ENCODE measurements around the gene CRYBB3.
A peak's percentile ranks its signal among the peaks of the same experiment; 100 is the strongest.

Gene CRYBB3

DNA sequence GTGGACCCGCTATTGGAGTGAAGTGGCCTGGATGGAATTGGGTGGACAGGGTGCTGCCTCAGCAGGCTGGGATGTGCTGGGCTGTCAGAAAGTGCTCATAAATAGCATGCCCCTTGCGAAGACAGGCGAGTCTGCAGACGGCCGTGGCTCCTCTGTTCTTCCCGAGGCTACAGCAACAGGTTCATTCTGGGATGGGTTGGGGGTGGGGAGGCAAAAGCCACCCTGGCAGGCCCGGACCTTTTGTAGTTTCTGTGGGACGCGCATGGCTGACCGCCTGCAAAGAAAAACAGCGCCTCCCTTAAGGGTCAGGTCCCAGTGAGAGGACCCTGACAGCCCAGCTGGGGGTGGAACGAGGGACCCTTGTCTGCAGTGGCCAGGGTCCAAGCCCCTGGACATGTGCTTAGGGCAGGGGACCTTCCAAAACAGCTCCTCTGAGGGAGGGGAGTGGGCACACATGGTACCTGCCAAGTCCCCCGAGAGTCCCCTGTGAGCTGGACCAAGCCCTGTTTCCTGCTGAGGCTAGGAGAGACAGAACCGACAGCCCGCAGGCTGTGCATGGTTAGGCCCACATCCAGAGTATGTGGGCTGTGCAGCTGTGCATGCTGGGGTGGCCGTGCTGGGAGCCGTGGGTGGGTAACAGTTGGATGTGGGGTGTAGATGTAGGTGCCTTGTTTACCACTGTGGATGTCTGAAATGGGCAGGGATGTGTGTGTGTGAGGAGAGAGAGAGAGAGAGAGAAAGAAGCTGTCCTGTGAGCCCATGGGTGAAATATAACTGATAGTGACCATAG is at the start of gene CRYBB3:
Gene CRYBB3, plus strand, starts transcription at position 128 of the 790 bp plus-strand sequence. CDS start 1,539 bp downstream, outside the sequence.
- no peak for DNase-seq

- DNase-seq = peak; percentile 87
Observed at GRCh38 chr22:25153961-25154666, 45.5 kb upstream of the CRYBB3 start.

- no peak for DNase-seq
Observed at GRCh38 chr22:25154667-25154999, 45.0 kb upstream of the CRYBB3 start.

GRCh38 chr22:25156736-25157135 is 42.9 kb upstream of the CRYBB3 start:
- no peak for DNase-seq

DNA sequence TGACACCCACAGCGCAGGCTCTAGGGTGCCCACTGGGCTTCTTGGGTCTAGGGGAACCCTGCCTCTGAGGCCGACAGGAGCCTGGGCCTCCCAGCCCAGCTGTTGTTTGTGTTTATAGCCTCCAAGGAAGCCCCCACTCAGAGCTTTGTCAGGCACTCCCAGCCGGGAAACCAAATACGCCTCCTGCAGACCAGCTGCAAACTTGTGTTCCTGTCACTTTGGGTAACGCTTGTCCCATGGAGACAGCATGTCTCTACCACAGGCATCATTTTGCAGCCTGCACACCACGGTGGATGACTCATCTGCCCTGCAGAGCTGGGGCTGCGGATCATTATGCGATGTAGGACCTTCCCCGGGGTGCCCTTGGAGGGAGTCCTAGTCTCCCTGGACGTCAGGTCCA is 40.6 kb upstream of the CRYBB3 start:
- no peak for DNase-seq

- DNase-seq = no peak
Observed at GRCh38 chr22:25160120-25160996, 39.3 kb upstream of the CRYBB3 start.

DNA sequence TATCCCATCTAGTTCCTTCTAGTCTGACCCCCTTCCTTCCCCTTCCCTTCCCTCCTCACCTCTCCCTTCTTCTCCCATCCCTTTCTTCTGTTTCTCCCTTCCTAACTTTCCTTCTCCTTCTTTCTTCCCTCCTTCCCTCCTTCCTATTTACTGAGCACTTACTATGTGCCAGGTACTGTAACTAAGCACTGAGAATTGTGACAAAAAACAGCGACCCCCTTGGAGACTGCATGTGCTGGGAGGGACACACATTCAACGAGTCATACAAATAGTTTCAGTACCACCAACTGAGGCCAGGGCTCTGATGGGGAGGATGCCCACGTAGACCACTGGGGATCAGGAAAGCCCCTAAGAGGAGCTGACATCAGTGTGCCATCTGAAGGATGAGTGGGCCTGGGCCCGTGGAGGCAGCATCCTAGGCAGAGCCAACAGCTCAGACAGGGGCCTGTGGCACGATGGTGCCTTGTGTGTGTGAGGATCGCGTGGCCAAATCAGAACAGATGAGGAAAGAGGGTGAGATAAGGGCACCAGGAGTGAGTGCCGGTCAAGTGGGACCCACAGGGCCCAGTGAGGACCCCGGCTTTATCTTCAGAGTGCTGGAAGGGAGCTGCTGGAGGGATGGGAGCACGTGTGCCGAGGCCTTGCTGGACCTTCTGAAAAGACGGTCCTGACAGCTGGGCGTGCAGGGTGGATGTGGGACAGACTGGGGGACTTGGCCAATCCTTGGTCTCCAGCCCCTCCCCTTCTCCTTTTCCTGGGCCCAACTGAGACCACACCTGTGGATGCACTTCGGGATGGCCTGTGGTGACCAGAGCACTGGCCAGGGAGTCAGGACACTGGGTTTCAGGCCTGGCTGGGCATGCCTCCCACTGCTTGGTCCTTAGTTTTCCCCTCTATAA is 38.4 kb upstream of the CRYBB3 start:
- no peak for DNase-seq

DNA sequence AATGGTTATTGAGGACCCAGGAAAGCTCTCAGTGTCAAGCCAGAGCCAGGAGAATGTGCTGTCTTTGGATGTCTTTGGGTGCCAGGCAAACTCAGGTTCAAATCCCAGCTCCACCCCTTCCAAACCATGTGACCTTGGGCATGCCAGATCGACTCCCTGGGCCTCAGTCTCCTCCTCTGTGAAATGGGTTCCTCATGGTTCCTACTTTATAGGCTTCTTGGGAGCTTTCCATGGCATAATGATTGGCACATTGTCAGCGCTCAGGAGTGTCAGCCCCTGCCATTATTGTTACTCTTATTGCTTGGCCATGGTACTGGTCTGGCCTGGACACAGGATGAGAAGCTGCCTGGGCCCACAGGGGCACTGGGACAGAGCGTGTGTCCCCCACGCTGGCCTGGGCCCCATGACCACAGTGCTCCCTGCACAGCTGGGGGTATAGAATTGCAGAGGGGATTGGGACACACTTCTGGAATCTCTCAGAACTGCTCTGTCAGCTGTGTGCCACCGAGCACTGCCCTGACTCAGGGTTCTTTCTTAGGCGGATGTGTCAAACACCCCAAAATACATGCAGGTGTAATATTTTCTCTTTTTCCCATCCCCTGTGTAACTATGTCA is 37.6 kb upstream of the CRYBB3 start:
- no peak for DNase-seq

GRCh38 chr22:25162561-25162960 is 37.1 kb upstream of the CRYBB3 start:
- no peak for DNase-seq

DNA sequence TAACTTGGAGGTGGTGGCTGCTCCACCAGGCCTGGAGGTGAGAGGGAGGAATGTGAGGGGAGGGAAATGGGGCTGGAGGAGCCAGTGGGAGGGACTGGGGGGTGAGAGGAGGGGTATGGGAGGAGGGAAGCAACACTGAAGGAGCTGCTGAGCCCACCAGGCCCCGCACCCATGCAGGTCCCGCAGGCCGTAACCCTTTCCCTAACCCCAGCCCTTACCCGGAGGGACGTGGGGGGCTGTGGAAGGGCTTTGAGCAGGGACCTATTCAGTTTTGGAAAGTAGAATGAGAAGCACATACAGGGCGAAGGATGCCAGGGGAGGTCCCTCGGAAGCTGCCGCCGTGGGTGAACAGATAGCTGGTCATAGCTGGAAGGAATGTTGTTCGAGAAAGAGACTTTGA is 33.9 kb upstream of the CRYBB3 start:
- no peak for DNase-seq

- no peak for DNase-seq
Observed at GRCh38 chr22:25166266-25167040, 33.2 kb upstream of the CRYBB3 start.

- no peak for DNase-seq
Observed at GRCh38 chr22:25167082-25167481, 32.6 kb upstream of the CRYBB3 start.

- no peak for DNase-seq
Observed at GRCh38 chr22:25167834-25168601, 31.6 kb upstream of the CRYBB3 start.

GRCh38 chr22:25169278-25170031 is 30.2 kb upstream of the CRYBB3 start:
- DNase-seq = no peak

DNA sequence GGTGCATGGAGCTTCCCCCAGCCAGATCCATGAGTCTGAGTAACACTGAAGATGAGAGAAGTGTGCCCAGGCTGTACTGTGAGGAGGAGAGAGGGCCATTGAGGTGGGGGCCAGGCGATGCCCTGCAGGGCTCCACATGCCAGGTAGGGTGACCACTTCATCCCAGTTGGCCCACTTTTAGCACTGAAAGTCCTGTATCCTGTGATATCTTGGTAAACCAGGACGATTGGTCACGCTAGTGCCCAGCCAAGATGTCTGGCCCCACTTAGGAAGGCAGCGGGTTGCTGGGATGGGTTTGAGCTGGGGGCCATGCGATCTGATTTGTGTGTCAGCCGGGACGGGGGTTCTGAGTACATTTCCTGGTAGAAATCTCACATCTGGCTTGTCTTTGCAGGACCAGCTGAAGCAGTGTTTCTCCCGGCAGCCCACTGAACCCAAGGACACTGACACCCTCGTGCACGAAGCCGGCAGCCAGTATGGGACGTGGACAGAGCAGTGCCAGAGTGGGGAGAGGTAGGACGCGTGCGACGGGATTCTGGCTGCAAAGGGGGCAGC is 29.2 kb upstream of the CRYBB3 start:
- DNase-seq = no peak

DNA sequence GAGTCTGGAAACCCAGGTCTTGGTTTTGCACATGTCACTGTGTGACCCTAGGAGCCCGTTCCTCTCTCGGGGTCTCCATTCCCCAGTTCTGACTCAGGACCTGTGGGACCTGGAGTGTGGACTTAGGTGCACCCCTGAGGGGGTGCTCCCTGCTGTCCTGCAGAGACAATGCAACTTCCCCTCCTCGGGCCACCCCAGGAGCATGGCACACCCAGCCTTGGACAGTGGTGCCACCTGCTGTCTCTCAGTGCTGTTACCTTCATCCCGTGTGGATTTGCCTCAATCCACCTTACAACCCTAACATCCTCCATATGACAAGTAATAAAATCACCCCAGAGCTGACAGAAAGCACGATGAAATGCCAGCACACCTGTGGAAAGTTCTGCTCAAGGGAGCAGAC is 27.5 kb upstream of the CRYBB3 start:
- peak; percentile 69 for DNase-seq

DNA sequence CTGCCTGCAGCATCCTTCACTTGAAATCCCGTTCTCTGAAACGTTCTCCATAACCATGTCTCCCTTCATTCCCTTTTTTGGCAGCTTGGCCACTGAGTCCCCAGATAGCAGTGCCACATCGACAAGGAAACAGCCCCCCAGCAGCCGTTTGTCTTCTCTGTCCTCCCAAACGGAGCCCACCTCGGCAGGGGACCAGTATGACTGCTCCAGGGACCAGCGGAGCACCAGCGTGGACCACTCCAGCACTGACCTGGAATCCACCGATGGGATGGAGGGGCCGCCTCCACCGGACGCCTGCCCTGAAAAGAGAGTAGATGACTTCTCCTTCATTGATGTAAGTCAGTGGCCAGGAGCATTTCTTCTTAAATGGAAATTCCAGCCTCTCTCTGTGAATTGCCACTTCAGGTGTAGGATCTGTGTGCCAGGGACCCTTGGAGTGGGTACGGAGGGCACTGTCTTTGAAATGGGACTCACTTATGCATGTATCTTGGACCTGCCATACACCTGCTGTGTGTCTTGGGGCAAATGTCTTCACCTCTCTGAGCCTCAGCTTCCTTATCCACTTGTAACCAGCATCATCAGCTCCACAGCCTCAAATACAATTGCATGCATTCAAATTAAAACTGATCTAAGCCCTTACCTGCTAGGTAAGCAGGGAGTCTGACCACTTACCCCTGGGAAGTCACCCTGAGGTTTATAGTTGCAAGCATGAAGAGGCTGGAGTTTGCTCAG is 25.3 kb upstream of the CRYBB3 start:
- DNase-seq = no peak

DNA sequence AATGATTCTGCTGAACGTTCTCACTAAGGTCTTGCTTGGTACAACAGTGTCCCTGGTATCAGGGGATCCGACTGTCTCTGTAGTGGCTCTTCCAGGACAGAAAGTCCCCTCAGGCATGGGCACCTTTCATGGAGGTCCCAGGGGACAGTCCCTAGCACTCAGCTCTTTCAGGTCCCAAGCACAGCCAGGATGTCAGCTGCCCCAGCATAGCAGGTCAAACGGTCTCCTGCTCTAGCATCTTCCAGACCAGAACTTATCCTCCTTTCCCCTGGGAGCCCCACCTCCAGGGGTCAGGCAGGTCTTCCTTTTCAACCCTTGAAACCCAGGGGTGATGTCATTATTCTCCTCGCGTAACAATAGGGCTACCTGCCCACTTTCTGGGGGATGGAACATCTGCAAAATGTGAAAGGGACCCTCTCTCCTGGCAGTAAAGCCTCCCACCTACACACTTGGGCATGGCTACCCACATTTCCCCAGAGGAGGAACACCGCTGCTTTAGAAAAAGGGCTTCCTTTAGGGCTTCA is 24.7 kb upstream of the CRYBB3 start:
- no peak for DNase-seq
